HCT116 (cell line): ENCODE measurements around the gene G3BP2. TPM values are rescaled to one million over a fixed set of nuclear protein-coding genes. Genes with fewer than 3 reads are reported as not detected.

Experiments used
- ATAC-seq: fragments of 200-7000 bp; cut with Tn5 transposase; 2 replicates; pipeline ENCODE4 v1.9.1; 2020; ENCODE audit warnings: mild to moderate bottlenecking, moderate library complexity
- BruUV-seq: library from RNA; stranded (reverse); fragments of 400-500 nt; replicated peaks from 2 replicates; lab custom pipeline; 2021; lab: Mats Ljungman, UMichigan
- CTCF ChIA-PET: fragments of 300-600 bp; sonication (Branson Sonifier 250); formaldehyde crosslinking; loops from one replicate; lab custom pipeline; 2021; ENCODE audit warnings: antibody characterized with exemption; lab: Charles Lee
- POLR2A ChIA-PET: fragments of 300-600, 350-600 bp; sonication (Branson Sonifier 250); formaldehyde crosslinking; loops from one replicate; lab custom pipeline; 2021; ENCODE audit warnings: antibody characterized with exemption; lab: Charles Lee
- RAD21 ChIA-PET, 2 experiments: fragments of 300-600 bp; sonication (Branson Sonifier 250); formaldehyde crosslinking; loops; one replicate each; lab custom pipeline; 2023; ENCODE audit warnings: low total read pairs in 2 of 2; ENCODE audit not compliant: uncharacterized antibody in 2 of 2, unreplicated experiment in 2 of 2, low non-redundant PET in 1 of 2; lab: Charles Lee
- DNase-seq: peaks from one replicate; pipeline ENCODE4 v3.0.0-alpha.2; 2010; ENCODE audit warnings: low read depth, low spot score
- H2AFZ ChIP-seq: fragments of 200-600 bp; shearing (Covaris generic), sonication (generic); 2 replicates; pipeline ENCODE4 v1.6.1; 2017; ENCODE audit warnings: low read depth, mixed run types, mixed read lengths, antibody characterized with exemption, low read length; ENCODE audit not compliant: poor library complexity, severe bottlenecking
- H3K27ac ChIP-seq: 2 replicates; pipeline ENCODE4 v1.5.1; 2012; ENCODE audit warnings: low read depth, low read length
- H3K27me3 ChIP-seq: fragments of 200-600 bp; sonication (generic); 2 replicates; pipeline ENCODE4 v1.6.1; 2016; ENCODE audit warnings: mixed run types, low read length, mixed read lengths; ENCODE audit not compliant: insufficient read depth
- H3K36me3 ChIP-seq, 2 experiments: fragments of 200-500 bp in 1 of 2; fragments of 200-600 bp in 1 of 2; sonication (Bioruptor generic) in 1 of 2; sonication (generic) in 1 of 2; 2 replicates each; pipeline versions ENCODE4 v1.5.1 to v1.6.1; 2014 to 2016; ENCODE audit warnings: low read length in 2 of 2, inconsistent platforms in 1 of 2, mixed read lengths in 1 of 2, mixed run types in 1 of 2; ENCODE audit not compliant: insufficient read depth in 2 of 2, control insufficient read depth in 1 of 2
- H3K4me1 ChIP-seq, 2 experiments: fragments of 200-600 bp in 1 of 2; sonication (generic) in 1 of 2; 2 replicates each; pipeline versions ENCODE4 v1.5.1 to v1.6.1; 2012 to 2017; ENCODE audit warnings: low read length in 2 of 2, inconsistent platforms in 1 of 2, mild to moderate bottlenecking in 1 of 2, mixed read lengths in 1 of 2, mixed run types in 1 of 2, moderate library complexity in 1 of 2; ENCODE audit not compliant: insufficient read depth in 2 of 2, control insufficient read depth in 1 of 2
- H3K4me2 ChIP-seq: fragments of 200-600 bp; sonication (generic); 2 replicates; pipeline ENCODE4 v1.6.1; 2017; ENCODE audit warnings: mixed run types, low read length, mixed read lengths
- H3K4me3 ChIP-seq, 2 experiments: fragments of 200-600 bp in 1 of 2; sonication (generic) in 1 of 2; replicated peaks in 1 of 2; 2 replicates each; pipeline ENCODE4 v1.5.1; 2011 to 2016; ENCODE audit warnings: low read length in 2 of 2, control low read depth in 1 of 2, low read depth in 1 of 2, mild to moderate bottlenecking in 1 of 2, mixed read lengths in 1 of 2, mixed run types in 1 of 2
- H3K79me2 ChIP-seq: fragments of 200-600 bp; sonication (generic); 2 replicates; pipeline ENCODE4 v1.6.1; 2017; ENCODE audit warnings: mild to moderate bottlenecking, mixed run types, low read length, moderate library complexity, mixed read lengths; ENCODE audit not compliant: insufficient read depth
- H3K9ac ChIP-seq: fragments of 200-600 bp; sonication (generic); 2 replicates; pipeline ENCODE4 v1.6.1; 2016; ENCODE audit warnings: low read length, mixed read lengths
- H3K9me2 ChIP-seq: fragments of 200-600 bp; sonication (generic), shearing (Covaris generic); 2 replicates; pipeline ENCODE4 v1.6.1; 2017; ENCODE audit warnings: mixed run types, mild to moderate bottlenecking, moderate library complexity; ENCODE audit not compliant: insufficient read depth
- H3K9me3 ChIP-seq, 2 experiments: fragments of 200-500 bp in 1 of 2; fragments of 200-600 bp in 1 of 2; sonication (Bioruptor generic) in 1 of 2; sonication (generic) in 1 of 2; 2 replicates each; pipeline ENCODE4 v1.6.1; 2014 to 2017; ENCODE audit warnings: low read length in 2 of 2, mixed read lengths in 2 of 2, inconsistent platforms in 1 of 2, low read depth in 1 of 2, mild to moderate bottlenecking in 1 of 2, mixed run types in 1 of 2, moderate library complexity in 1 of 2; ENCODE audit not compliant: control insufficient read depth in 1 of 2, insufficient read depth in 1 of 2
- H4K20me1 ChIP-seq: fragments of 200-600 bp; sonication (generic), shearing (Covaris generic); 2 replicates; pipeline ENCODE4 v1.6.1; 2017; ENCODE audit warnings: mixed run types, mild to moderate bottlenecking, moderate library complexity; ENCODE audit not compliant: insufficient read depth
- ATF3 ChIP-seq: IDR thresholded peaks from 2 replicates; pipeline ENCODE4 v1.6.1; 2012
- CBX3 ChIP-seq: IDR thresholded peaks from 2 replicates; pipeline ENCODE4 v1.6.1; 2012; ENCODE audit warnings: low read depth
- CTCF ChIP-seq, 3 experiments: fragments of 200-600 bp in 1 of 3; sonication (generic) in 1 of 3; IDR thresholded peaks in 2 of 3; conservative IDR thresholded peaks in 1 of 3; 2 replicates each; pipeline ENCODE4 v1.5.1; 2012 to 2017; ENCODE audit warnings: low read depth in 2 of 3, low read length in 2 of 3, antibody characterized with exemption in 1 of 3, borderline replicate concordance in 1 of 3, control low read depth in 1 of 3, mild to moderate bottlenecking in 1 of 3, mixed read lengths in 1 of 3, mixed run types in 1 of 3, moderate library complexity in 1 of 3; ENCODE audit not compliant: insufficient read depth in 1 of 3
- EZH2 ChIP-seq: fragments of 200-600 bp; sonication (generic); IDR thresholded peaks from 2 replicates; pipeline ENCODE4 v1.6.1; 2017; ENCODE audit warnings: antibody characterized with exemption, mixed run types
- JUND ChIP-seq: IDR thresholded peaks from 2 replicates; pipeline ENCODE4 v1.6.1; 2012
- POLR2AphosphoS5 ChIP-seq: IDR thresholded peaks from 2 replicates; pipeline ENCODE4 v1.6.1; 2011; ENCODE audit warnings: mild to moderate bottlenecking, low read depth, low read length, moderate library complexity
- RAD21 ChIP-seq: IDR thresholded peaks from 2 replicates; pipeline ENCODE4 v1.6.1; 2012; ENCODE audit warnings: low read depth, mild to moderate bottlenecking
- REST ChIP-seq: IDR thresholded peaks from 2 replicates; pipeline ENCODE4 v1.6.1; 2012; ENCODE audit warnings: low read depth
- ZFX ChIP-seq: fragments of 450-650 bp; IDR thresholded peaks from 2 replicates; pipeline ENCODE4 v1.6.1; 2017
- ZNF274 ChIP-seq: fragments of 200-500 bp; sonication (Bioruptor generic); IDR thresholded peaks from 2 replicates; pipeline ENCODE4 v1.6.1; 2014; ENCODE audit warnings: mild to moderate bottlenecking, low read depth, low read length, inconsistent platforms
- intact Hi-C: fragments of 100-400 bp; cut with micrococcal nuclease; formaldehyde crosslinking; loops from 2 replicates; pipeline ENCODE4 v1.10.0; 2022
- total RNA-seq: library from RNA; stranded (reverse); gene quantifications from one replicate; pipeline ENCODE4 v1.2.1, GENCODE V29; 2021; ENCODE audit not compliant: unreplicated experiment

G3BP2 gene
- total RNA-seq, 1 experiment from 2014 or later = 153 TPM

- H2AFZ ChIP-seq = no peak overlapping the region
- no TSS peak for BruUV-seq
- RAD21 ChIA-PET = no interaction called here
Observed at GRCh38 chr4:75605928-75606327, 67.3 kb downstream of the G3BP2 start.

GRCh38 chr4:75599647-75600046, 73.6 kb downstream of the G3BP2 start:
- BruUV-seq = no TSS peak
- Histone ChIP-seq H3K36me3 (no peaks in the 10 kb centered on the region), H3K4me3 (no peak overlapping the region), H3K9ac (no peak overlapping the region), H2AFZ (no peak overlapping the region), H3K27me3 (no peaks in the 10 kb centered on the region), H3K9me2 (no peaks in the 10 kb centered on the region; the same call in 1 of the 2 replicates), H3K9me3 (no peaks in the 10 kb centered on the region), H3K27ac (no peak overlapping the region), H3K4me1 (no peaks in the 10 kb centered on the region), H3K4me2 (no peak overlapping the region), H3K79me2 (no peaks in the 10 kb centered on the region), H4K20me1 (no peaks in the 10 kb centered on the region)
- CTCF ChIA-PET = no interaction called here
- RAD21 ChIA-PET = no interaction called here
- intact Hi-C loops = no loop called here
- ATAC-seq (no peak), DNase-seq (no peak)
- POLR2A ChIA-PET = no interaction called here
- no peak for TF ChIP-seq CTCF (IDR thresholded peaks at IDR 0.05 in 2 of 3, conservative IDR thresholded peaks at IDR 0.05 in 1 of 3; ENCODE audit: borderline replicate concordance in 1 of 3, insufficient read depth in 1 of 3, low read depth in 2 of 3, low read length in 2 of 3)
- TF ChIP-seq ATF3 = no peak
- TF ChIP-seq REST = no peak
- no peak for TF ChIP-seq POLR2AphosphoS5
- TF ChIP-seq RAD21 = no peak

More at GRCh38 chr4:75605928-75606327, 67.3 kb downstream of the G3BP2 start:
- H3K9me2 ChIP-seq = no peaks in the 10 kb centered on the region; the same call in 1 of the 2 replicates
- H3K27me3 ChIP-seq = no peaks in the 10 kb centered on the region
- H3K27ac ChIP-seq = no peak overlapping the region
- H3K36me3 ChIP-seq = no peaks in the 10 kb centered on the region
- no peak overlapping the region for H3K4me2 ChIP-seq
- no peaks in the 10 kb centered on the region for H3K79me2 ChIP-seq
- no peak overlapping the region for H3K4me3 ChIP-seq
- DNase-seq (no peak), ATAC-seq (no peak)
- intact Hi-C loops = no loop called here
- H3K4me1 ChIP-seq = no peaks in the 10 kb centered on the region
- H3K9me3 ChIP-seq = no peaks in the 10 kb centered on the region
- no peak overlapping the region for H3K9ac ChIP-seq
- no peaks in the 10 kb centered on the region for H4K20me1 ChIP-seq
- ChIA-PET POLR2A (no interaction called here), CTCF (no interaction called here)
- TF ChIP-seq CTCF (IDR thresholded peaks at IDR 0.05 in 2 of 3, conservative IDR thresholded peaks at IDR 0.05 in 1 of 3; ENCODE audit: borderline replicate concordance in 1 of 3, insufficient read depth in 1 of 3, low read depth in 2 of 3, low read length in 2 of 3) (no peak), EZH2 (no peak), JUND (no peak), CBX3 (no peak), ZNF274 (no peak), ZFX (no peak), POLR2AphosphoS5 (no peak)
